GM21717 (cell line): ENCODE measurements around the gene HMCN2.

ENCODE experiments used
- ATAC-seq: cut with Tn5 transposase; IDR thresholded peaks from one replicate; pipeline ENCODE4 v1.9.1; 2021; ENCODE audit warnings: mild to moderate bottlenecking, moderate library complexity; ENCODE audit not compliant: unreplicated experiment

The HMCN2 gene

DNA sequence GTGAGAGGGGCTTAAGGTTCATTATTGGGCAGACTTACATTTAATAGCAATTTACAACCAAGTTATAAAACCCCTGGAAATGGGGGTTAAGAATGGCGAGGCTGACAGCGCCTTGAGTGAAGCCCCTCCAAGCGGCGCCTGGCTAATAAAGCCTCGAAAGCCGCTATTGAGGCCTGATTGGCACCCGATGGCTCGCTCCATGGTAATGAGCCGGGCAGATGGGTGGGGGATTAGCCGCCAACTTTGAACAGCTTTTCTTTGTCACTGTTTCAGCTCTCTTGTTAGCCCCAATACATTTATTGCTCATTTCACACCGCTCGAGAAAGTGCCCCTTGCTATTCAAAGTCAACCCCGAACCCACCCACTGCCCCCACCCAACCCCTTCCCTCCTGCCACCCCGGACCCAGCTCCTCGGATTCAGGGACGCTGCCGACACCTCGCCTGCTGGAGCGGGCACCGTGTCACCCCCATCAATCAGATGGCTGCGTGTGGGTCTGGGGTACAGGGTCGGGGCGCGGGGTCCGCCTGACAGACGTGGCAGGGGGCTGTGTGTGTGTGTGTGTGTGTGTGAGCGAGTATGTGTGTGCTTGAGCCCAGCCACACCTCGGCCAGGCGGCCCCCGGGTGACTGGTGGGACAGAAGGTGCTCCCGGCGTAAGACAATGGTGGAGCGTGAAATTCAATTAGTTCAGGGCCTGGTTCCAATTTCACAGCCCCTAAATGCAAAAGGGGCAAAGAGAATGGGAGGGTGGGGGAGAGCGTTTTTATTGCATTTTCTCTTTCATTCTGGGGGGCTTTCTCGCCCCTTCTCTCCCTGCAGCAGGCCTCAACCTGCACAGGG is 213.4 kb downstream of the HMCN2 start:
- ATAC-seq: no peak

DNA sequence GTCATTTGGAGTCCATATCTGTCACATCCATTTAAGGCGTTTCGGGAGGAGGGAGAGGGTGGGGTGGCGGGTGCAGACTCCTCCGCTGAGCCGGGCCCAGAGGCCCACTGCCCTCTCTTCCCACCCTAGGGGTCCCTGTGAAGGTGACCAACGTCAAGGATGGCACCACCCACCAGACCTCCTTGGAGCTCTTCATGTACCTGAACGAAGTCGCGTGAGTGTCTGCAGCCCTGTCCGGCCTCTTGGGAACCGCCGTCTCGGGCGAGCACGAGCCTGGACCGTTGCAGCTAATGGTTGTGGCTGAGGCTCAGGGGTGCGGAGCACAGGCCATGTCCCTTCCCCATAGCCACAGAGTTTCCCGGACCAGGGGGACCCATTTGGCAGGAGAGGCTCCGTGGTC is 214.0 kb downstream of the HMCN2 start:
- no peak for ATAC-seq

DNA sequence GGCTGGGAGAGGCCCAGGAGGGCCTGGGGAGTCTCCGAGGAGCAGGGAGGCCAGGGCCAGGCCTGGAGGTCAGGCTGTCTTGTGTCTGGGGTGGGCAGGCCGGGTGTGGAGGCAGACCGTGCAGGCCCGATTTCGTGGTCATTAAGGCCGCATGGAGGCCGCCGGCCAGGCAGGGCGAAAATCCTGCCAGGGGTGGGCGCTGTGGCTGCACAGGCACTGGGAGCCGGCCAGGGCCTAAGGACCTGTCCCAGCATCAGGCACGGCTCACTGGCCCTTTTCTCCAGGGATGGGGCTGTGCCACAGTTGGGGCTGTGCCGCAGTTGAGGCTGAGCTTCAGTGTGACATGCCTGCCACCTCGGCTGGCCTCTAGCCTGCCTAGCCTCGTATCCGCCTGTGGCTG is 215.1 kb downstream of the HMCN2 start:
- no peak for ATAC-seq

DNA sequence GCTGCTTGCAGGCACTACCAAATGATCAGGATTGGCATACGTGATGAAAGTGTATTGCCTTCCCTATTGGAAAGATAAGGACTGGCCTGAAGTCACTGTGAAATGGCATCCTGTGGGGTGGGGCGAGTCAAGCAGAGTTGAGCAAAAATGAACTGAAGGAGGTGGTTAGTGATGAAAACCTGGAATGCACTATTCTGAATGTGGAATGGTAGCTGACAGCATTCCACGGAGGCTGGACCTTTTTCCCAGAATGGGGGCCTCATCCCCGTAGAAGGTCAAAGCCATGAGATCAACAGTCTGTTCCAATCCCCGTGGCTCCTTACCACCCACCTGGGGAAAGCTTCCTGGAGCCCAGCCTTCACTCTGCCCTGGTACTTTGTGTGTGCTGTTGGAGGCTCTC is 216.9 kb downstream of the HMCN2 start:
- no peak for ATAC-seq

DNA sequence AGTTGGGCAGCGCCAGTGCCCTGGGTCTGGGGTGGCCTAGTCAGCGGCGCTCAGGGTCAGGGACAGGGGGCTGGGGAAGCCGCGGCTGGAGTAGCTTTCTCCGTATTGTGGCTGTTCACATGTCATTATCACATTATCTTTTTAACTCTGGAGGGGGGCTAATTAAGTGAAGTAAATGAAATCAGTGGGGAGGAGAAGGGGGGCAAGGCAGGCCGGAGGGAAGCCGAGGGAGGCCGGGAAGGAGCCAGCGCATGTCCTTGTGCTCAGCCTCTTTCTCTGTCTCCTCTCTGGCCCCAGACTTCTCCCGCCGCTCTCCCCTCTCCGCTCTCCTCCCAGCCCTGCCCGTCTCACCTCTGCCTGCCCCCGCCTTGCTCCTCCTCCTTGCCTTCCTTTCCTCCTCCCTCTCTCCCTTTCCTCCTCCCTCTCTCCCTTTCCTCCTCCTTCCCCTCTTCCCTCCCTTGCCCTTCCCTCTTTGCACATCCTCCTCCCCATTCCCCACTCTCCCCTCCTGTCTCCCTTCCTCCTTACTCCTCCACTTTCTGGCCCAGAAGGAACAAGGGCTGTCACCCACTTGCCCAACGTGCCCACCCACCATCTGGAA is 217.9 kb downstream of the HMCN2 start:
- ATAC-seq: no peak
